ENCODE data around the gene PLAAT2. TPM values are rescaled to one million over a fixed set of nuclear protein-coding genes. Genes with fewer than 3 reads are reported as not detected.
A peak's percentile ranks its signal among the peaks of the same experiment; 100 is the strongest.

Gene PLAAT2
- total and polyA plus RNA-seq, 10 donors: 0.16 to 1.3 (median 0.18) TPM; not detected in 7

DNA sequence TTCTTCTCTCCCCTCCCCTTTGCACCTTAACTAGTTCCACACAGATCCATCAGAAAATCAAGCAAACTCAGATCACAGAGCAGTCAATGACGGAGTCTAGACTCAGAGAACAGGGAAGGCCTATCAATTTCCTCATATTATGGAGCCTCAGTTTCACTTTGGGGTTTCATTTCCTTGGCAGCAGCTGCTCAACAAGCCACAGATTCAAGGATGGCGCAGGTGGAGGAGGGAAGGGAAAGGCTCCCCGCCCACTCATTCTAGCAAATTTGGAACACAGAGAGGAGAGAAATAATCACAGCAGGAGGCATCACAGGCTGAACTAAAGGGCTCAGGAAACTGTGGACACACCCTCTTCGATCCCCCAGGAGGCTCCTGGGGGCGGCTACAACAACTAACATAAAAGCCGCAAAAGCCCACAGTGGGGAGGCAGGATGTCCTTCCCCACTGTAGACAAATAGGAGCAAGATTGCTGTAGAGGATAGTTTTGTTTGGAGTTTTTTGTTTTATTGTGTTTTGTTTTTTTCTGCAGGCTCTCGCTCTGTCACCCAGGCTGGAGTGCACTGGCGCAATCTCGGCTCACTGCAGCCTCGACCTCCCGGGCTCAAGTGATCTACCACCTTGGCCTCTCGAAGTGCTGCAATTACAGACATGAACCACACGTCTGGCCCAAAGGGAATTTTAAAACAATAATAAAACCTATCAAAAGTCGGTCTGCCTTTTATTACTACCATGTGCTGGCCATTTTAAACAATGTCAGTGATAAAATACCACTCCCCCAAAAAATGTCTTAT lies 47.6 kb upstream of the PLAAT2 start:
- H3K4me3 ChIP-seq: peak overlapping the region in 1 of 8 donors; percentile 6
- H3K9me3 ChIP-seq: no peaks in the 10 kb centered on the region
- peaks cover 0 to 19% (median 0%) of the 10 kb centered on the region in 7 donors for H3K27me3 ChIP-seq (replicated peaks in 1 of 7)
- DNase-seq: no peak
- no peaks in the 10 kb centered on the region for H3K36me3 ChIP-seq
- no peak for TF ChIP-seq CTCF (IDR thresholded peaks at IDR 0.05 in 8 of 11, conservative IDR thresholded peaks at IDR 0.05 in 3 of 11)
- TF ChIP-seq POLR2A (IDR thresholded peaks at IDR 0.05): no peak
- no peak for TF ChIP-seq POLR2AphosphoS5 (IDR thresholded peaks at IDR 0.05)
- H3K4me1 ChIP-seq: peaks cover 14 to 58% (median 48%) of the 10 kb centered on the region in 6 donors
- H3K27ac ChIP-seq: peak overlapping the region in 5 of 8 donors; percentile 1 to 30 (median 6)
- 56 to 72% (median 66%) methylated on average over 14 of the region's 14 CpGs for WGBS, 5 donors
- intact Hi-C loops (cut with DNase I; ENCODE audit: low total_unique reads): no loop called here

DNA sequence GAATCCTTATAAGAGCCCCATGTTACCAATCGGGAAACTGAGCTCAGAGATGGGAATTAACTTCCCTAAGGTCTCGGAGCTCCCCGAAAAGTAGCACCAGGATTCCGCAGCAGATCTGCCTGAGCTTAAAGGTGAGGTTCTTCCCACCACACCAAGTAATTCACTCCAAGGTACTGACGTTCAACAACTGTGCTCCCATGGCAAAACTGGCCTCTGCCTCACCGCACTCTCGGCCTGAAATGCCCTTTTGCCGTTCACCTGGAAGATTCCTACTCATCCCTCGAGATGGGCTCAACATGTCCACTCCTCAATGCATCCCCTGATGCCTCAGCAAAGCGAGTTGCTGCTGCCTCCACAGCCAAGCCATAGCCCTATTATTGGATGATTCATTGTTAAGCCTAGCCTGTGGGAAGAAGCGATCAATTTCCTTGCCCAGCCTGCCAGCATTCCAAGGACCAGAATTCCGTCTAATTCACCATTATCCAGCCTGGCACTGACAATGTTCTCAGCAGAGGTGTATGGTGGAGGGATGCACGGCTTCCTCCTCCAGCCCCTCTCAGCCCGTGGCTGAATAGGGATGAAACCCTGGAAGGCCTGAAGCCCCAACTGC lies 46.9 kb upstream of the PLAAT2 start:
- H3K27ac ChIP-seq: peak overlapping the region in 3 of 8 donors; percentile 1 to 30 (median 30)
- H3K36me3 ChIP-seq: peaks cover 0 to 2% (median 0%) of the 10 kb centered on the region in 6 donors
- H3K4me1 ChIP-seq: peaks cover 14 to 58% (median 48%) of the 10 kb centered on the region in 6 donors
- no peak for TF ChIP-seq CTCF (IDR thresholded peaks at IDR 0.05 in 8 of 11, conservative IDR thresholded peaks at IDR 0.05 in 3 of 11)
- no peak for TF ChIP-seq POLR2AphosphoS5 (IDR thresholded peaks at IDR 0.05)
- TF ChIP-seq POLR2A (IDR thresholded peaks at IDR 0.05): no peak
- H3K27me3 ChIP-seq (replicated peaks in 1 of 7): peaks cover 0 to 19% (median 0%) of the 10 kb centered on the region in 7 donors
- no peaks in the 10 kb centered on the region for H3K9me3 ChIP-seq
- 85 to 97% (median 91%) methylated on average over 13 to 14 of the region's 14 CpGs for WGBS, 5 donors
- intact Hi-C loops (cut with DNase I; ENCODE audit: low total_unique reads): no loop called here
- DNase-seq: no peak
- no peak overlapping the region for H3K4me3 ChIP-seq

GRCh38 chr11:63609536-63609935 lies 46.4 kb upstream of the PLAAT2 start:
- DNase-seq: no peak
- TF ChIP-seq POLR2A (IDR thresholded peaks at IDR 0.05) (no peak), POLR2AphosphoS5 (IDR thresholded peaks at IDR 0.05) (no peak), CTCF (IDR thresholded peaks at IDR 0.05 in 8 of 11, conservative IDR thresholded peaks at IDR 0.05 in 3 of 11) (no peak)
- H3K27ac ChIP-seq: peak overlapping the region in 2 of 8 donors; percentile 10 to 30
- H3K36me3 ChIP-seq: peaks cover 0 to 4% (median 0%) of the 10 kb centered on the region in 6 donors
- peaks cover 0 to 17% (median 0%) of the 10 kb centered on the region in 7 donors for H3K27me3 ChIP-seq (replicated peaks in 1 of 7)
- H3K9me3 ChIP-seq: no peaks in the 10 kb centered on the region
- no peak overlapping the region for H3K4me3 ChIP-seq
- 68 to 90% (median 87%) methylated on average over 4 of the region's 4 CpGs for WGBS, 5 donors
- H3K4me1 ChIP-seq: peaks cover 14 to 56% (median 46%) of the 10 kb centered on the region in 6 donors
- intact Hi-C loops (cut with DNase I; ENCODE audit: low total_unique reads): no loop called here

All from spleen (tissue), 11 donors.